SU-DHL-6 (cell line): ENCODE results near the gene LHX2.

ENCODE experiments used
- H2AFZ ChIP-seq: fragments of 200-600 bp; sonication (generic); 2 replicates; pipeline ENCODE4 v1.6.1; 2014; ENCODE audit warnings: low read depth, mild to moderate bottlenecking, moderate library complexity, mixed read lengths, antibody characterized with exemption, low read length; ENCODE audit not compliant: severe bottlenecking
- H3F3A ChIP-seq: fragments of 200-600 bp; shearing (Covaris generic); 2 replicates; pipeline ENCODE4 v1.6.0; 2016; ENCODE audit warnings: antibody characterized with exemption, mild to moderate bottlenecking; ENCODE audit not compliant: insufficient read depth
- H3K27ac ChIP-seq: fragments of 200-600 bp; sonication (generic); 2 replicates; pipeline ENCODE4 v1.5.1; 2016; ENCODE audit warnings: low read depth, mild to moderate bottlenecking, low read length, moderate library complexity, mixed read lengths
- H3K27me3 ChIP-seq: fragments of 200-600 bp; sonication (generic), shearing (Covaris generic); 2 replicates; pipeline ENCODE4 v1.6.0; 2014; ENCODE audit warnings: mild to moderate bottlenecking, low read length
- H3K36me3 ChIP-seq: fragments of 200-600 bp; sonication (generic); 2 replicates; pipeline ENCODE4 v1.6.1; 2014; ENCODE audit warnings: mild to moderate bottlenecking, low read length, mixed read lengths
- H3K4me2 ChIP-seq: fragments of 300-600, 200-600 bp; shearing (Covaris generic), sonication (generic); 2 replicates; pipeline ENCODE4 v1.6.0; 2014; ENCODE audit warnings: low read length, low read depth, mild to moderate bottlenecking; ENCODE audit not compliant: poor library complexity, severe bottlenecking
- H3K4me3 ChIP-seq: fragments of 200-600 bp; sonication (generic); 2 replicates; pipeline ENCODE4 v1.5.1; 2014; ENCODE audit warnings: antibody characterized with exemption, low read length, mild to moderate bottlenecking, mixed read lengths; ENCODE audit not compliant: insufficient read depth, poor library complexity, severe bottlenecking
- H3K79me2 ChIP-seq: fragments of 200-600 bp; sonication (generic); 2 replicates; pipeline ENCODE4 v1.6.1; 2014; ENCODE audit warnings: mild to moderate bottlenecking, low read length, moderate library complexity; ENCODE audit not compliant: insufficient read depth
- H3K9ac ChIP-seq: fragments of 200-600 bp; sonication (generic); 2 replicates; pipeline ENCODE4 v1.7.0; 2014; ENCODE audit warnings: mild to moderate bottlenecking, low read length
- H3K9me2 ChIP-seq: fragments of 200-600 bp; sonication (generic); replicated peaks from 2 replicates; pipeline ENCODE4 v1.6.1; 2014; ENCODE audit warnings: low read length; ENCODE audit not compliant: insufficient read depth
- H3K9me3 ChIP-seq: fragments of 200-600 bp; sonication (generic); 2 replicates; pipeline ENCODE4 v1.6.1; 2014; ENCODE audit warnings: low read length, mixed read lengths; ENCODE audit not compliant: insufficient read depth
- H4K20me1 ChIP-seq: fragments of 200-600 bp; sonication (generic); 2 replicates; pipeline ENCODE4 v1.6.1; 2014; ENCODE audit warnings: low read depth, mild to moderate bottlenecking, antibody characterized with exemption, low read length, moderate library complexity, mixed read lengths
- EZH2phosphoT487 ChIP-seq: fragments of 200-600 bp; sonication (generic), shearing (Covaris generic); conservative IDR thresholded peaks from 2 replicates; pipeline ENCODE4 v1.6.1; 2018; ENCODE audit warnings: mild to moderate bottlenecking, antibody characterized with exemption, low read length, moderate library complexity, mixed read lengths
- TF ChIP-seq, protein P1 (sequence below): fragments of 200-600 bp; sonication (generic); IDR thresholded peaks from one replicate; pipeline ENCODE4 v1.5.1; 2017; ENCODE audit warnings: antibody characterized with exemption, mild to moderate bottlenecking, low read length, moderate library complexity; ENCODE audit not compliant: insufficient read depth, poor library complexity, severe bottlenecking

The LHX2 gene

DNA sequence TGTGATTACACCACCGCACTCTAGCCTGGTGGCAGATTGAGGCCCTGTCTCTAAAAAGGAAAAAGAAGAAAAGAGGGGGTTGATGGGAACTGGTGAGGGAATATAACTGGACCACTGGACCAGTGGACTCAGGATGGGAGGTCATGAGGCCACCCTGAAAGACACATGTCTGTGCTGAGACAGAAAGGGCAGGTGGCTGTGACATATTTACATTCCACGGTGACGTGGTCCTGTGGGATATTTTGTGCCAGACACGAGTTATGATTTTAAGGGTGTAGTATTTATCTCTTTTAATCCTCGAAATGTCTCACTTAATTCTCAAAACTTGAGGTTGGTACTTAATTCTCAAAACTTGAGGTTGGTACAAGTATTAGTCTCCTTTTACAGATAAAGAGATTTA is 32.9 kb downstream of the LHX2 start:
- Histone ChIP-seq H3K27me3 (no peaks in the 10 kb centered on the region), H3F3A (no peaks in the 10 kb centered on the region), H3K4me2 (no peak overlapping the region), H3K4me3 (no peak overlapping the region), H4K20me1 (no peaks in the 10 kb centered on the region), H3K27ac (no peak overlapping the region), H3K9me2 (no peaks in the 10 kb centered on the region), H2AFZ (no peak overlapping the region), H3K79me2 (no peaks in the 10 kb centered on the region), H3K36me3 (no peaks in the 10 kb centered on the region), H3K9ac (no peak overlapping the region), H3K9me3 (no peaks in the 10 kb centered on the region)
- TF ChIP-seq EZH2phosphoT487 = no peak
- TF ChIP-seq, protein P1, sequence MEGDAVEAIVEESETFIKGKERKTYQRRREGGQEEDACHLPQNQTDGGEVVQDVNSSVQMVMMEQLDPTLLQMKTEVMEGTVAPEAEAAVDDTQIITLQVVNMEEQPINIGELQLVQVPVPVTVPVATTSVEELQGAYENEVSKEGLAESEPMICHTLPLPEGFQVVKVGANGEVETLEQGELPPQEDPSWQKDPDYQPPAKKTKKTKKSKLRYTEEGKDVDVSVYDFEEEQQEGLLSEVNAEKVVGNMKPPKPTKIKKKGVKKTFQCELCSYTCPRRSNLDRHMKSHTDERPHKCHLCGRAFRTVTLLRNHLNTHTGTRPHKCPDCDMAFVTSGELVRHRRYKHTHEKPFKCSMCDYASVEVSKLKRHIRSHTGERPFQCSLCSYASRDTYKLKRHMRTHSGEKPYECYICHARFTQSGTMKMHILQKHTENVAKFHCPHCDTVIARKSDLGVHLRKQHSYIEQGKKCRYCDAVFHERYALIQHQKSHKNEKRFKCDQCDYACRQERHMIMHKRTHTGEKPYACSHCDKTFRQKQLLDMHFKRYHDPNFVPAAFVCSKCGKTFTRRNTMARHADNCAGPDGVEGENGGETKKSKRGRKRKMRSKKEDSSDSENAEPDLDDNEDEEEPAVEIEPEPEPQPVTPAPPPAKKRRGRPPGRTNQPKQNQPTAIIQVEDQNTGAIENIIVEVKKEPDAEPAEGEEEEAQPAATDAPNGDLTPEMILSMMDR = no peak

- Histone ChIP-seq H4K20me1 (no peaks in the 10 kb centered on the region), H3K4me2 (no peak overlapping the region), H3K79me2 (no peaks in the 10 kb centered on the region), H3K27ac (no peak overlapping the region), H3K4me3 (no peak overlapping the region), H3K27me3 (no peaks in the 10 kb centered on the region), H3K9ac (no peak overlapping the region), H3F3A (no peaks in the 10 kb centered on the region), H3K9me3 (no peaks in the 10 kb centered on the region), H3K36me3 (no peaks in the 10 kb centered on the region), H3K9me2 (no peaks in the 10 kb centered on the region), H2AFZ (no peak overlapping the region)
- TF ChIP-seq EZH2phosphoT487 = no peak
- TF ChIP-seq, protein P1 = no peak
Measured at GRCh38 chr9:124045076-124045829, 33.7 kb downstream of the LHX2 start.

DNA sequence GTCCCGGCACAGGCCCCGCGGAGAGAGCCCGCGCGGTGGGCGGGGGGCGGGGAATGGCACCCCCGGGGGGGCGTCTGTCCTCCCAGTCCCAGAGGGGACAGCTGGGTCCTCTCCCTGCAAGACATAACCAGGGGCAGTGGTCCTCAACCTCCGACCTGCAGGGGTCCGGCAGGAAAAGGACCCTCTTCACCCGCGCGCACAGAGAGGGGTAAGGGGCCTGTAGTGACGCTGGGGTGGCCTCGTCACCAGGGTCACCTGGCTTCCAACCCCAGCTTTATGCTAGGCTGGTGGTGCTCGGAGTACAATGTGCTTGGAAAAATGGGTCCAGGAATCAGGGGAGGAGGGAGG is 34.2 kb downstream of the LHX2 start:
- Histone ChIP-seq H3K9me2 (no peaks in the 10 kb centered on the region), H3K79me2 (no peaks in the 10 kb centered on the region), H3K9me3 (no peaks in the 10 kb centered on the region), H4K20me1 (no peaks in the 10 kb centered on the region), H3K36me3 (no peaks in the 10 kb centered on the region), H3K27ac (no peak overlapping the region), H3K4me2 (no peak overlapping the region), H3F3A (no peaks in the 10 kb centered on the region), H3K4me3 (no peak overlapping the region), H3K27me3 (no peaks in the 10 kb centered on the region), H3K9ac (no peak overlapping the region), H2AFZ (no peak overlapping the region)
- TF ChIP-seq, protein P1 = no peak
- TF ChIP-seq EZH2phosphoT487 = no peak
